ENCODE results near the gene KCNB1.

The KCNB1 gene

DNA sequence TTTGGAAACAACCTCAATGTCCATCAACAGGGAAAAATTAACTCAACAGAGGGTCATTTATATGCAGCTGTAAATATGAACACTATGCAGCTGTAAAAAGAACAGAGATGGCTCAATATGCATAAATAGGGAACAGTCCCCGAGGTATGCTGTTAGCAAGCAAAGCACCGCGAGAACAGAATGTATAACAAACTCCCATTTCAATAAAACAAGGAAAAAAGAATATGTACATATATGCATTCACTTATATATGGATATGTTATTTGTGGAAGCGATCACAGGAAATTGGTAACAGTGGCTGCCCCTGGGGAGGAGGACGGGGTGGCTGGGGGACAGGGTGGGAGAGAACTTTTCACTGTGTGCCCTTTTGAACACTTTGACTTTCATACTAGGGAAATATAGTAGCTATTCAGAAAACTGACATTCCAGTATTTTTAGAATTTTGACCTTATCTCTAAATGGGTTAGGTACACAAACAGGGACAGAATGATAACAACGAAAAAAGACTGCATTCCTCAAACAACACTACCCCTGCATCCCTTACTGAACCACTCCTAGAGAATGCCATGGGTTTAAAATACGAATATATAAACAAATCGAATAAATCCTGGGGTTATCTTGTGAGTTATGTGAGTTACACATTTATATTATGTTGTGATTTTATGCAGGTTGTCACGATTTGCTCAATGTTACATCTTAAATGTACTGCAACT is 64.5 kb downstream of the KCNB1 start:
- DNase-seq (ENCODE audit: low read depth), result no peak
- TF ChIP-seq, protein P1, sequence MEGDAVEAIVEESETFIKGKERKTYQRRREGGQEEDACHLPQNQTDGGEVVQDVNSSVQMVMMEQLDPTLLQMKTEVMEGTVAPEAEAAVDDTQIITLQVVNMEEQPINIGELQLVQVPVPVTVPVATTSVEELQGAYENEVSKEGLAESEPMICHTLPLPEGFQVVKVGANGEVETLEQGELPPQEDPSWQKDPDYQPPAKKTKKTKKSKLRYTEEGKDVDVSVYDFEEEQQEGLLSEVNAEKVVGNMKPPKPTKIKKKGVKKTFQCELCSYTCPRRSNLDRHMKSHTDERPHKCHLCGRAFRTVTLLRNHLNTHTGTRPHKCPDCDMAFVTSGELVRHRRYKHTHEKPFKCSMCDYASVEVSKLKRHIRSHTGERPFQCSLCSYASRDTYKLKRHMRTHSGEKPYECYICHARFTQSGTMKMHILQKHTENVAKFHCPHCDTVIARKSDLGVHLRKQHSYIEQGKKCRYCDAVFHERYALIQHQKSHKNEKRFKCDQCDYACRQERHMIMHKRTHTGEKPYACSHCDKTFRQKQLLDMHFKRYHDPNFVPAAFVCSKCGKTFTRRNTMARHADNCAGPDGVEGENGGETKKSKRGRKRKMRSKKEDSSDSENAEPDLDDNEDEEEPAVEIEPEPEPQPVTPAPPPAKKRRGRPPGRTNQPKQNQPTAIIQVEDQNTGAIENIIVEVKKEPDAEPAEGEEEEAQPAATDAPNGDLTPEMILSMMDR (IDR thresholded peaks at IDR 0.05; ENCODE audit: low read length, missing control alignments), result no peak

DNA sequence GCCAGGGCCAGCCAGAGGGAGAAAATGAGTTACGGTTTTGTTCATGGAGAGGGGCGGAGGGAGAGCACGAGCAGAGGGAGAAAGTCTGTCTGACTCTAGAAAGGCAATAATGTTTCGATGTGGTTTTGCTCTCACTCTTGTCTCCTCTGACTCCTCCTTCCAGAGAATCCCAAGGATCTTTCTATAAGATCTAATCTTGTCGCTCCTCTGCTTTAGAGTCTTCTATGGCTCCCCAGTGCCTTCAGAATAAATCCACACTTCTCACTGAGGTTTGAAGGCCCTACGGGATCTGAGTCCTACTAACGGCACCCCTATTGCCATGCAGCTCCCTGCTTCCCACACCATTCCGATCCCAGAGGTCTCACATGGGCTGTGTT is 66.8 kb downstream of the KCNB1 start:
- TF ChIP-seq, protein P1 (IDR thresholded peaks at IDR 0.05; ENCODE audit: low read length, missing control alignments), result no peak
- no peak for DNase-seq (ENCODE audit: low read depth)

More for the DNA sequence above, 64.5 kb downstream of the KCNB1 start:
- H3K4me3 ChIP-seq (replicated peaks; ENCODE audit: low read depth, low read length), result no peak overlapping the region

DNA sequence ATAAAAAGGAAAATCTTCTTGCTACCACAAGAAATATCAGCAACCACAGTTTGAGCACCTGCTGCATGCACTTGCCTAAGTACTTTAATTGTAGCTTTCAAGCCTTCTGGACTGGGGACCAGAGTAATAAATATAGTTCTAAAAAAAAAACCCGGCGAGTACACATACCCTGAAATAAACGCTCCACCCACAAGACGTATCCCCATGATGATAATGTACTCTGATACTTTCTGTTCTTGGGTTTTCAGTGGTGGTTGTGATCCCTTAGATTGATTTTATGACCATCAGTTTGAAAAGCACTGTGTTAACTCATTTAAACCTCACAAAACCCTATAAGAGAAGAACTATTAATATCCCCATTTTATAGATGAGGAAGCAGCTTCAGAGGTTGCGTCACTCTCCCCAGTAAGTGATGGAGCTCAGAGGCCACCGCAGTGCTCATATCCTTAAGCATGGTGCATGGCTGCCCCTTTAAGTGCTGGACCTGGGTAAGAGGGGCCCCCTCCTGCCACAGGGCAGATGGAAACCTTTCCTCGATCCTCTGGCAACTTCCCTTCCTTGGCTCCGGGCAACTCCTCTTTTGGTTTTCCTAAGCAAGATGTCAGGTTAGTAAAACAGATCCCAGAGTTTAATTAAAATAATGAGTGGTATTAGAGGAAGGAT is 67.3 kb downstream of the KCNB1 start:
- TF ChIP-seq, protein P1 (IDR thresholded peaks at IDR 0.05; ENCODE audit: low read length, missing control alignments), result no peak
- no peak overlapping the region for H3K4me3 ChIP-seq (replicated peaks; ENCODE audit: low read depth, low read length)
- DNase-seq (ENCODE audit: low read depth), result no peak

More for the DNA sequence above, 66.8 kb downstream of the KCNB1 start:
- no peak overlapping the region for H3K4me3 ChIP-seq (replicated peaks; ENCODE audit: low read depth, low read length)

DNA sequence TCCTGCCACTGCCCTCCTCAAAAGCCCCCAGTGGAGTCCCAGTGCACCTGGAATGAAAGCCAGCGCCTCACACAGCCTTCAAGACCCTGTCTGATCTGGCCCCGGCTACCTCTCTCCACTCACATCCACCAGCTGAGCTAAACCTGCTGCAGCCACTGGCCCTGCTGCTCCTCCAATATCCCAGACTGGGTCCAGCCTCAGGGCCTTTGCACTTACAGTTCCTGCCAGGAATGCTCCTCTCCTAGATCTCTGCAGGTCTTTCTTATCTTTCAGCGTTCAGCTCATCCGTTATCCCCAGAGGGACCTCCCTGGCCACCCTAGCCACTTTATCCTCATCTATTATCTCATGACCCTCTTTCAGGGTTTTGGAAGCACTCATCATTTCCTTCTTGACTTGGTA is 68.8 kb downstream of the KCNB1 start:
- TF ChIP-seq, protein P1 (IDR thresholded peaks at IDR 0.05; ENCODE audit: low read length, missing control alignments), result no peak
- no peak for DNase-seq (ENCODE audit: low read depth)
- no peak overlapping the region for H3K4me3 ChIP-seq (replicated peaks; ENCODE audit: low read depth, low read length)

DNA sequence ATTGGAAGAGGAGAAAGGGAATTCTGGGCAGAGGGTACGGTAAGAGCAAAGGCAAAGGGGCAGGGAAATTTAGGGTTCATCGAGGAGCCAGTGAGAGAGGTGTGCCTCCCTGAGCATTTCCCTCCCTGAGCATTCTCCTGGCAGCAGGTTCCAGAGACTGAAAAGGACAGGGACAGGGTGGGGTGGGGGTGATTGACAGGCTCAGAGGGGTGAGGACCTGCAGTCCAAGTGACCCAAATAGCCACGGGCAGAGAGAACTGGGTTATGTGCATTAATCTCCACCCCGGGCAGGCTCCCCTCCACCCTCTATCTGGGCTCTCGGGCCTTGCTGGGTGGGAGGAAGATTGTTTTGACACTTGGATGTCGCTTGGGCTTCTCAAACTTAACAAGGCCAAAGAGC is 69.5 kb downstream of the KCNB1 start:
- TF ChIP-seq, protein P1 (IDR thresholded peaks at IDR 0.05; ENCODE audit: low read length, missing control alignments), result no peak
- H3K4me3 ChIP-seq (replicated peaks; ENCODE audit: low read depth, low read length), result no peak overlapping the region
- no peak for DNase-seq (ENCODE audit: low read depth)

DNA sequence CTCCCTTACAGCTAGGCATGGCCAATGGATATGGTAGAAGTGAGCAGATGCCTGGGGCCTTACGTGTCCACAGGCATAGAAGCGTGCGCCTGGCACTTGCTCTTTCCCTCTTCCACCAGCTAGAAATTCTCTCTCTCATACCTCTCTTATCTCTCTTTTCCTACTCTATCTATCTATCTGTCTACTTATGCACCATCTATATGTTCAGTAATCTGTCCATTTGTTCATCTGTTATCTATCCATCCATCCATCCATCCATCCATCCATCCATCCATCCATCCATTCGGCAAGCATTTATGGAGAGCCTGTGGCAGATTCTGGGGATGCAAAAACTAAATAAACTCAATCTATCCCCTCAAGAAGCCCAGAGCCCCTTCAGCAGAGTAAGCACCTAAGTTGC is 70.2 kb downstream of the KCNB1 start:
- H3K4me3 ChIP-seq (replicated peaks; ENCODE audit: low read depth, low read length), result no peak overlapping the region
- TF ChIP-seq, protein P1 (IDR thresholded peaks at IDR 0.05; ENCODE audit: low read length, missing control alignments), result no peak

More for the DNA sequence above, 70.2 kb downstream of the KCNB1 start:
- DNase-seq (ENCODE audit: low read depth), result no peak

Measured in fibroblast of pulmonary artery (primary cell).